Omental fat pad (tissue), 4 donors: Measurements from ENCODE around the gene PPIL3. TPM values are rescaled to one million over a fixed set of nuclear protein-coding genes. Genes with fewer than 3 reads are reported as not detected.

ENCODE experiments used
- ATAC-seq: fragments of 150-250 bp; one replicate; pipeline ENCODE4 v1.9.1; 2016; ENCODE audit warnings: mild to moderate bottlenecking, moderate library complexity; ENCODE audit not compliant: low FRiP score
- DNase-seq: peaks from one replicate; pipeline ENCODE4 v3.0.0-alpha.2; 2019; ENCODE audit warnings: low spot score
- total RNA-seq, 4 donors: library from RNA; depleted of rRNA; stranded (reverse); fragments of >200 nt; gene quantifications; one replicate each; pipeline ENCODE4 v1.1.0, GENCODE V29; 2016
- TF ChIP-seq, protein P1 (sequence below), 3 donors: fragments of 450-650 bp; IDR thresholded peaks; one replicate each; pipeline ENCODE4 v1.5.1; 2016 to 2017; ENCODE audit warnings: antibody characterized with exemption in 3 of 3, mild to moderate bottlenecking in 3 of 3, moderate library complexity in 2 of 3

Gene PPIL3
- 10 to 100 TPM; 14.7 to 39.6 (median 27.1) TPM for total RNA-seq

DNA sequence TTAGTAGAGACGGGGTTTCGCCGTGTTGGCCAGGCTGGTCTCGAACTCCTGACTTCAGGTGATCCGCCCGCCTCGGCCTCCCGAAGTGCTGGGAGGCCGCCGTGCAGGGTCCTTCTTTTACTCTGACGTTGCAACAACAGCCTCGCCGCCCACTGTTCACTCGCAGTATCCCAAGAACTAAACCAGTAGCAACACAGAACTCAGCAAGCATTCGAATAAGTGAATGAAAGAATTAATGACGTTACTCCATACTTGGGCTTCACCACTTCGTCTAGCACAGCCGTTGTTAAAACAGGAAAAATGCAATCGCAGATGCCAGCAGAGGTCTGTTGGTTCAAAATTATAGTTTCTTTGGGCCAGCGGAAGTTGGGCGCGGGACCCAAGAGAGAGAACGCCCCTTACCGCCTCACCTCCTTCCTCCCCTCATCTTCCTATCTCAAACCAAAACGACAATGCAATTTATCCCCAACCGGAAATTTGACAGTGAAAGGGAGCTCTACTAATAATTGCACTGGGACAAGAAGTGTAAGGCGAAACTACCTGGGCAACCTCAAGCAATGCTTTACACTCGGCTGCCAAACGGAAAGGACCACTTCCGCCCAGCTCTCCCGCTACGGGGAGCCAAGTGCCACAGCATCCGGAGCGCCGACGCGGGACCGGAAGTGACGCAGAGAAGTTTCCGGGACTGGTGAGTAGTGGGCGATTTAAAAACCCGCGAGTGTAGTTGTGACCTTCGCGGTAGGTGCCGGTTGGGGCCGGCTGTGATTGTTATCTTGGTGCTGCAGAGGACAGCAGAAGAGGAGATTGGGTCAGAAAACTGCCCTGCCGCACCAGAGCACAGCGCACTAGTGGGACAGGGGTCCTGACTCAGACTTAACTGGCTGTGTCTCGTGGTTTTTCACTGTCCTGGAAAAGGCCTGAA is at the start of gene PPIL3, which contains the start of gene NIF3L1:
Gene PPIL3 (minus strand): TSS at position 374 of the 922 bp plus-strand sequence. CDS start 1,462 bp downstream, outside the sequence.
Gene NIF3L1 (plus strand): TSS at position 668 of the 922 bp plus-strand sequence. CDS start 2,573 bp downstream, outside the sequence.
- TF ChIP-seq, protein P1, sequence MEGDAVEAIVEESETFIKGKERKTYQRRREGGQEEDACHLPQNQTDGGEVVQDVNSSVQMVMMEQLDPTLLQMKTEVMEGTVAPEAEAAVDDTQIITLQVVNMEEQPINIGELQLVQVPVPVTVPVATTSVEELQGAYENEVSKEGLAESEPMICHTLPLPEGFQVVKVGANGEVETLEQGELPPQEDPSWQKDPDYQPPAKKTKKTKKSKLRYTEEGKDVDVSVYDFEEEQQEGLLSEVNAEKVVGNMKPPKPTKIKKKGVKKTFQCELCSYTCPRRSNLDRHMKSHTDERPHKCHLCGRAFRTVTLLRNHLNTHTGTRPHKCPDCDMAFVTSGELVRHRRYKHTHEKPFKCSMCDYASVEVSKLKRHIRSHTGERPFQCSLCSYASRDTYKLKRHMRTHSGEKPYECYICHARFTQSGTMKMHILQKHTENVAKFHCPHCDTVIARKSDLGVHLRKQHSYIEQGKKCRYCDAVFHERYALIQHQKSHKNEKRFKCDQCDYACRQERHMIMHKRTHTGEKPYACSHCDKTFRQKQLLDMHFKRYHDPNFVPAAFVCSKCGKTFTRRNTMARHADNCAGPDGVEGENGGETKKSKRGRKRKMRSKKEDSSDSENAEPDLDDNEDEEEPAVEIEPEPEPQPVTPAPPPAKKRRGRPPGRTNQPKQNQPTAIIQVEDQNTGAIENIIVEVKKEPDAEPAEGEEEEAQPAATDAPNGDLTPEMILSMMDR (IDR thresholded peaks at IDR 0.05) = no peak
- ATAC-seq (peak; percentile 94), DNase-seq (peak; percentile 91)

DNA sequence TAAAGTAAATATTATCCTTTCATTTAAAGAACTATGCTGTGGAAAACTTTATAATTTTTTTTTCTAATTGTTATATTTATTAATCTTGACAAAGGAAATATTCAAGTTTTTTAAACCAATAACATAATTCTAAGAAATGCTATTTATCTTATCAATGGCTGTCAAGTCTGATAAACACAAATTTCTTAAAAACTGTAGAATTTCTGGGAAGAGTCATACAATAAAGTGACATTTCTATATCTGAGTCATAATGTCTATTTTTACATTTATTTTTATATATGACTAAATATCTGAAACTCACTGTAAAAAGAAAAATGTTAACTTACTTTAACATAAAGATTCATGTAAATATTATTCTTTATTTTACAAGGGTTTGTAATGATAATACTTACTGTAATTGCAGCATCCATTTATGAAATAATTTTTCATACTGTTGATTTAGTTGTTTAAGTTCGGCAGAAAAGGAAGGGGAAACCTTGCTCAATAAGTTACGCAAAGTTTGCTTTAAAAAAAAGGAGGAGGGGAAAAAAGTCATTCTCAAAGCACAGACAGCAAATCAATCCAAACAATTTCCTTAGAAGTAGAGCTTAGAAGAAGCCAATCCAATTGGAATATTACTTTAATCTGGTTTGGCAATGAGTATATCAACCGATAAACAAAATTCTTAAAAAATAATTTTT is 42.2 kb upstream of the PPIL3 start:
- TF ChIP-seq, protein P1 (IDR thresholded peaks at IDR 0.05) = no peak
- no peak for ATAC-seq
- no peak for DNase-seq

- DNase-seq (no peak), ATAC-seq (no peak)
- TF ChIP-seq, protein P1 (IDR thresholded peaks at IDR 0.05) = no peak
Measured at GRCh38 chr2:200929334-200930249, 40.7 kb upstream of the PPIL3 start.

DNA sequence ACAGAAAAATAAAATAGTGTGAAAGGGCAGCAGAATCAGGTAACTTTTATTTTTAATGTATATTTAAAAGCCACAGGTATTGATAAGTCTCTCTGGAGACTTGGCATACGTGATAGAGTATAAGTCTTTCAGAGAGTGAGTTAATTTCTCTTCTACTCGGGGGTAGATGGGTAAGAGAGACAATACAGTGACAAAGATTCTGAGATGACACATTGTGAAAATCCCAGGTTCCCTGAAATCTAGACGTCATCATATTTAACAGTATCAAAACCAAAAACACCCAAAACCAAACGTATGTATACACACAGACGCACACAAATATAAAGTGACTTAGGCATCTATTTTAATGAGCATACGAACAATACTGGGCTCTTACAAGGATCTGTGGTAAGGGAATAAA is 33.6 kb upstream of the PPIL3 start:
- DNase-seq = no peak
- no peak for ATAC-seq
- TF ChIP-seq, protein P1 (IDR thresholded peaks at IDR 0.05) = no peak

DNA sequence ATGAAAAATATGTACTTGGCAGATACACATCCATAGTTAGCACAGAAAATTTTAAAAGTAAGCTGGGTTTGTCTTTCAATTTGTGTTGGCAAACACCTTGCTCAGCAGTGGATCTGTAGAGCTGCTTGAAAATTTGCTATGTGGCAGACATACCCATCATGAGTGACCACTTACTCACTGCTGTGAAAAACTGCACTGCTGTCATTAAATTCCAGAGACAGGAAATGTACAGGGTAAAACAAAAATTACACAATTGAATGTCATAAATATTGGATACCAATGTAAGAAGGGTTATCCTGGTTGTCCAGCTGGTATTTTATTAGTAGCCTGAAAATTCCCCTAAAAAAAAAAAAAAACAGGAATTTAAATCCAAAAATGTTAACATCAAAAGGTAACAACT is 24.8 kb upstream of the PPIL3 start:
- DNase-seq = no peak
- TF ChIP-seq, protein P1 (IDR thresholded peaks at IDR 0.05) = no peak
- no peak for ATAC-seq

- ATAC-seq = no peak
- TF ChIP-seq, protein P1 (IDR thresholded peaks at IDR 0.05) = no peak
Measured at GRCh38 chr2:200909958-200910357, 21.1 kb upstream of the PPIL3 start.

More at GRCh38 chr2:200909958-200910357, 21.1 kb upstream of the PPIL3 start:
- no peak for DNase-seq
